ENCODE measurements around the gene SLC7A9.
"Not testable (repeated sequence)": the region's sequence is repeated elsewhere in the genome, so short reads cannot be mapped to it uniquely, and the experiment has no call there.

Gene SLC7A9

GRCh38 chr19:32789429-32789828 is 80.1 kb downstream of the SLC7A9 start:
- no peak overlapping the region for H3K9ac ChIP-seq (ENCODE audit: low read length)
- no peaks in the 10 kb centered on the region for H3K9me3 ChIP-seq (ENCODE audit: low read length)
- no peak overlapping the region for H2AFZ ChIP-seq (ENCODE audit: low read length)
- no peaks in the 10 kb centered on the region for H3K4me1 ChIP-seq (ENCODE audit: insufficient read depth, low read length, severe bottlenecking)
- no peaks in the 10 kb centered on the region for H3K36me3 ChIP-seq (ENCODE audit: insufficient read depth, low read length)
- H4K20me1 ChIP-seq (ENCODE audit: insufficient read depth, low read length), result no peaks in the 10 kb centered on the region
- no peak overlapping the region for H3K4me2 ChIP-seq (ENCODE audit: low read length)
- no peak overlapping the region for H3K27ac ChIP-seq (ENCODE audit: low read depth, low read length, poor library complexity, severe bottlenecking)
- H3K79me2 ChIP-seq (ENCODE audit: insufficient read depth, low read length), result no peaks in the 10 kb centered on the region
- H3F3A ChIP-seq (ENCODE audit: insufficient read depth, low read length), result no peaks in the 10 kb centered on the region
- TF ChIP-seq EZH2 (IDR thresholded peaks at IDR 0.05; ENCODE audit: borderline replicate concordance, low read length), result no peak
- TF ChIP-seq, protein P1, sequence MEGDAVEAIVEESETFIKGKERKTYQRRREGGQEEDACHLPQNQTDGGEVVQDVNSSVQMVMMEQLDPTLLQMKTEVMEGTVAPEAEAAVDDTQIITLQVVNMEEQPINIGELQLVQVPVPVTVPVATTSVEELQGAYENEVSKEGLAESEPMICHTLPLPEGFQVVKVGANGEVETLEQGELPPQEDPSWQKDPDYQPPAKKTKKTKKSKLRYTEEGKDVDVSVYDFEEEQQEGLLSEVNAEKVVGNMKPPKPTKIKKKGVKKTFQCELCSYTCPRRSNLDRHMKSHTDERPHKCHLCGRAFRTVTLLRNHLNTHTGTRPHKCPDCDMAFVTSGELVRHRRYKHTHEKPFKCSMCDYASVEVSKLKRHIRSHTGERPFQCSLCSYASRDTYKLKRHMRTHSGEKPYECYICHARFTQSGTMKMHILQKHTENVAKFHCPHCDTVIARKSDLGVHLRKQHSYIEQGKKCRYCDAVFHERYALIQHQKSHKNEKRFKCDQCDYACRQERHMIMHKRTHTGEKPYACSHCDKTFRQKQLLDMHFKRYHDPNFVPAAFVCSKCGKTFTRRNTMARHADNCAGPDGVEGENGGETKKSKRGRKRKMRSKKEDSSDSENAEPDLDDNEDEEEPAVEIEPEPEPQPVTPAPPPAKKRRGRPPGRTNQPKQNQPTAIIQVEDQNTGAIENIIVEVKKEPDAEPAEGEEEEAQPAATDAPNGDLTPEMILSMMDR (IDR thresholded peaks at IDR 0.05; ENCODE audit: low read length), result no peak
- no peaks in the 10 kb centered on the region for H3K9me2 ChIP-seq (ENCODE audit: low read depth, low read length)
- no peak overlapping the region for H3K4me3 ChIP-seq (ENCODE audit: low read depth, low read length, poor library complexity, severe bottlenecking)
- no peaks in the 10 kb centered on the region for H3K27me3 ChIP-seq (ENCODE audit: insufficient read depth, low read length)

GRCh38 chr19:32787895-32788294 is 81.7 kb downstream of the SLC7A9 start:
- not testable (repeated sequence) for H3F3A ChIP-seq (ENCODE audit: insufficient read depth, low read length); H3K4me2 ChIP-seq (ENCODE audit: low read length); H3K4me3 ChIP-seq (ENCODE audit: low read depth, low read length, poor library complexity, severe bottlenecking); H3K4me1 ChIP-seq (ENCODE audit: insufficient read depth, low read length, severe bottlenecking); H3K9me2 ChIP-seq (ENCODE audit: low read depth, low read length); H3K9ac ChIP-seq (ENCODE audit: low read length); H3K27me3 ChIP-seq (ENCODE audit: insufficient read depth, low read length); H3K27ac ChIP-seq (ENCODE audit: low read depth, low read length, poor library complexity, severe bottlenecking); H3K9me3 ChIP-seq (ENCODE audit: low read length); H4K20me1 ChIP-seq (ENCODE audit: insufficient read depth, low read length); H3K79me2 ChIP-seq (ENCODE audit: insufficient read depth, low read length); H3K36me3 ChIP-seq (ENCODE audit: insufficient read depth, low read length); H2AFZ ChIP-seq (ENCODE audit: low read length)

- H3K4me1 ChIP-seq (ENCODE audit: insufficient read depth, low read length, severe bottlenecking); H2AFZ ChIP-seq (ENCODE audit: low read length); H3K4me2 ChIP-seq (ENCODE audit: low read length); H3K36me3 ChIP-seq (ENCODE audit: insufficient read depth, low read length); H3K79me2 ChIP-seq (ENCODE audit: insufficient read depth, low read length); H3K9ac ChIP-seq (ENCODE audit: low read length); H3K9me3 ChIP-seq (ENCODE audit: low read length); H3K27ac ChIP-seq (ENCODE audit: low read depth, low read length, poor library complexity, severe bottlenecking); H3K9me2 ChIP-seq (ENCODE audit: low read depth, low read length); H4K20me1 ChIP-seq (ENCODE audit: insufficient read depth, low read length); H3K4me3 ChIP-seq (ENCODE audit: low read depth, low read length, poor library complexity, severe bottlenecking); H3K27me3 ChIP-seq (ENCODE audit: insufficient read depth, low read length); H3F3A ChIP-seq (ENCODE audit: insufficient read depth, low read length): not testable (repeated sequence)
These were observed 82.3 kb downstream of the SLC7A9 start for GRCh38 chr19:32787161-32787813.

DNA sequence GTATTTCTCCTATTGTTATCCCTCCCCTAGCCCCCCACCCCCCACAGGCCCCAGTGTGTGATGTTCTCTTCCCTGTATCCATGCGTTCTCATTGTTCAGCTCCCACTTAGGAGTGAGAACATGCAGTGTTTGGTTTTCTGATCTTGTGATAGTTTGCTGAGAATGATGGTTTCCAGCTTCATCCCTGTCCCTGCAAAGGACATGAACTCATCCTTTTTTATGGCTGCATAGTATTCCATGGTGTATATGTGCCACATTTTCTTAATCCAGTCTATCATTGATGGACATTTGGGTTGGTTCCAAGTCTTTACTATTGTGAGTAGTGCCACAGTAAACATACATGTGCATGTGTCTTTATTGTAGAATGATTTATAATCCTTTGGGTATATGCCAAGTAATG is 87.5 kb downstream of the SLC7A9 start:
- H3K9me3 ChIP-seq (ENCODE audit: low read length); H2AFZ ChIP-seq (ENCODE audit: low read length); H3K79me2 ChIP-seq (ENCODE audit: insufficient read depth, low read length); H3K4me1 ChIP-seq (ENCODE audit: insufficient read depth, low read length, severe bottlenecking); H4K20me1 ChIP-seq (ENCODE audit: insufficient read depth, low read length); H3K9me2 ChIP-seq (ENCODE audit: low read depth, low read length); H3F3A ChIP-seq (ENCODE audit: insufficient read depth, low read length); H3K4me3 ChIP-seq (ENCODE audit: low read depth, low read length, poor library complexity, severe bottlenecking); H3K9ac ChIP-seq (ENCODE audit: low read length); H3K4me2 ChIP-seq (ENCODE audit: low read length); H3K27me3 ChIP-seq (ENCODE audit: insufficient read depth, low read length); H3K27ac ChIP-seq (ENCODE audit: low read depth, low read length, poor library complexity, severe bottlenecking); H3K36me3 ChIP-seq (ENCODE audit: insufficient read depth, low read length): not testable (repeated sequence)

DNA sequence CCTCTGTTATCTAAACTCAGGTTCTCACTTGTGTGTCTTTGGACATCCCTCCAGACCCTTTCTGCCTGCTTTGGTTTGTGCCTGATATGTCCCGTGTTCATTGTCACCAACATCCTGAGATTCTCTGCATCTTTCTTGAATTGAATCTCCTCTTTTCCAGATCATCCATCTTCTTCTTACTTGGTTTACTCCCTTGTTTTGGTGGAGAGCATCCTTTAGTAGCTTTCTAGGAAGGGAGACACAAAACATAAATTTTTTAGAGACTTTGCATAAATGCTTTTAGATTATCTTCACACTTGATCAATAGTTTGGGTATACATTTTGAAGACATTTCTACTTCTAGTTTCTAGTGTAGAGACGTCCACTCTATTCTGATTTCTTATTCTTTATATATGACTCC is 88.3 kb downstream of the SLC7A9 start:
- no peak for TF ChIP-seq EZH2 (IDR thresholded peaks at IDR 0.05; ENCODE audit: borderline replicate concordance, low read length)
- TF ChIP-seq, protein P1 (IDR thresholded peaks at IDR 0.05; ENCODE audit: low read length), result no peak
- no peak overlapping the region for H3K4me2 ChIP-seq (ENCODE audit: low read length)
- no peaks in the 10 kb centered on the region for H3K27me3 ChIP-seq (ENCODE audit: insufficient read depth, low read length)
- H3K27ac ChIP-seq (ENCODE audit: low read depth, low read length, poor library complexity, severe bottlenecking), result no peak overlapping the region
- no peaks in the 10 kb centered on the region for H3F3A ChIP-seq (ENCODE audit: insufficient read depth, low read length)
- H3K9me2 ChIP-seq (ENCODE audit: low read depth, low read length), result no peaks in the 10 kb centered on the region
- no peak overlapping the region for H3K9ac ChIP-seq (ENCODE audit: low read length)
- H3K4me3 ChIP-seq (ENCODE audit: low read depth, low read length, poor library complexity, severe bottlenecking), result no peak overlapping the region
- no peaks in the 10 kb centered on the region for H4K20me1 ChIP-seq (ENCODE audit: insufficient read depth, low read length)
- no peaks in the 10 kb centered on the region for H3K9me3 ChIP-seq (ENCODE audit: low read length)
- peaks cover 3% of the 10 kb centered on the region for H3K4me1 ChIP-seq (ENCODE audit: insufficient read depth, low read length, severe bottlenecking)
- no peak overlapping the region for H2AFZ ChIP-seq (ENCODE audit: low read length)
- H3K36me3 ChIP-seq (ENCODE audit: insufficient read depth, low read length), result no peaks in the 10 kb centered on the region
- H3K79me2 ChIP-seq (ENCODE audit: insufficient read depth, low read length), result no peaks in the 10 kb centered on the region

Data from OCI-LY1 (cell line).